Stimulated activated CD8-positive, alpha-beta memory T cell treated with anti-CD3 and anti-CD28 coated beads, Interleukin-12 subunit alpha, Interleukin-12 subunit beta, amount 100 ng/mL, for 4 hours (primary cell): ENCODE measurements around the gene APBA3.

Source experiments
- DNase-seq: peaks from one replicate; pipeline ENCODE4 v3.0.0-alpha.2; 2020; ENCODE audit warnings: low read depth

APBA3 gene

GRCh38 chr19:3761382-3762129 is at the start of gene APBA3:
Gene APBA3, minus strand, starts transcription at chr19:3761692. Its CDS starts 1,428 bp downstream, at chr19:3760264.
- peak; percentile 93 for DNase-seq

GRCh38 chr19:3810708-3811355 is 49.3 kb upstream of the APBA3 start:
- DNase-seq, result no peak

GRCh38 chr19:3809881-3810707 is 48.6 kb upstream of the APBA3 start:
- DNase-seq, result no peak

GRCh38 chr19:3808420-3809143 is 47.1 kb upstream of the APBA3 start:
- DNase-seq, result no peak

- no peak for DNase-seq
Measured at GRCh38 chr19:3807574-3808354, 46.3 kb upstream of the APBA3 start.

- no peak for DNase-seq
Measured at GRCh38 chr19:3807131-3807480, 45.6 kb upstream of the APBA3 start.

GRCh38 chr19:3805859-3806258 is 44.4 kb upstream of the APBA3 start:
- no peak for DNase-seq

- DNase-seq, result no peak
Measured at GRCh38 chr19:3804429-3804828, 42.9 kb upstream of the APBA3 start.

- DNase-seq, result no peak
Measured at GRCh38 chr19:3803986-3804385, 42.5 kb upstream of the APBA3 start.

GRCh38 chr19:3803114-3803888 is 41.8 kb upstream of the APBA3 start:
- no peak for DNase-seq

- DNase-seq, result peak; percentile 57
Measured at GRCh38 chr19:3801412-3802096, 40.1 kb upstream of the APBA3 start.

GRCh38 chr19:3800996-3801395 is 39.5 kb upstream of the APBA3 start:
- no peak for DNase-seq

GRCh38 chr19:3798137-3798536 is 36.6 kb upstream of the APBA3 start:
- no peak for DNase-seq

- DNase-seq, result no peak
Measured at GRCh38 chr19:3796358-3796757, 34.9 kb upstream of the APBA3 start.

GRCh38 chr19:3793799-3794198 is 32.3 kb upstream of the APBA3 start:
- DNase-seq, result no peak

GRCh38 chr19:3792114-3792513 is 30.6 kb upstream of the APBA3 start:
- DNase-seq, result no peak

GRCh38 chr19:3790941-3791340 is 29.4 kb upstream of the APBA3 start:
- DNase-seq, result no peak

GRCh38 chr19:3790209-3790734 is 28.8 kb upstream of the APBA3 start:
- DNase-seq, result no peak

GRCh38 chr19:3788996-3789778 is 27.7 kb upstream of the APBA3 start:
- DNase-seq, result no peak
